GM18951 (cell line): Measurements from ENCODE around the gene TSC22D4.

Experiments
- POLR2A ChIP-seq: IDR thresholded peaks from 4 replicates; pipeline ENCODE4 v1.6.1; 2011; ENCODE audit warnings: mild to moderate bottlenecking; ENCODE audit not compliant: insufficient read length, insufficient read depth; ENCODE audit errors: extremely low read depth
- in situ Hi-C: fragments of 300-500 bp; cut with MboI; formaldehyde crosslinking; loops from one replicate; pipeline ENCODE4 v1.12.0; 2022; ENCODE audit warnings: low sequenced_read_pairs, mixed read lengths, inconsistent platforms; ENCODE audit not compliant: unreplicated experiment

Gene TSC22D4

GRCh38 chr7:100486753-100487446 lies 7.9 kb upstream of the TSC22D4 start:
- in situ Hi-C loops, result no loop called here

GRCh38 chr7:100486111-100486636 lies 7.2 kb upstream of the TSC22D4 start:
- in situ Hi-C loops, result no loop called here
- no peak for TF ChIP-seq POLR2A

More at GRCh38 chr7:100486753-100487446, 7.9 kb upstream of the TSC22D4 start:
- no peak for TF ChIP-seq POLR2A

GRCh38 chr7:100485471-100485876 lies 6.5 kb upstream of the TSC22D4 start:
- in situ Hi-C loops, result no loop called here
- no peak for TF ChIP-seq POLR2A

- in situ Hi-C loops, result no loop called here
- TF ChIP-seq POLR2A, result no peak
Observed at GRCh38 chr7:100484673-100485045, 5.6 kb upstream of the TSC22D4 start.

GRCh38 chr7:100483722-100484672 lies 5.0 kb upstream of the TSC22D4 start, which contains the start of gene NYAP1:
NYAP1 (plus strand) TSS chr7:100483927; CDS start chr7:100485312, 1,385 bp downstream.
- no peak for TF ChIP-seq POLR2A
- in situ Hi-C loops, result no loop called here

GRCh38 chr7:100483090-100483721 lies 4.2 kb upstream of the TSC22D4 start:
- in situ Hi-C loops, result no loop called here
- TF ChIP-seq POLR2A, result no peak

GRCh38 chr7:100482728-100483089 lies 3.7 kb upstream of the TSC22D4 start:
- no peak for TF ChIP-seq POLR2A
- in situ Hi-C loops, result no loop called here

GRCh38 chr7:100481466-100481865 lies 2.5 kb upstream of the TSC22D4 start:
- in situ Hi-C loops, result no loop called here

GRCh38 chr7:100477871-100478267 lies 1.1 kb downstream of the TSC22D4 start:
- no peak for TF ChIP-seq POLR2A
- in situ Hi-C loops, result no loop called here

More at GRCh38 chr7:100481466-100481865, 2.5 kb upstream of the TSC22D4 start:
- no peak for TF ChIP-seq POLR2A

GRCh38 chr7:100476903-100477870 lies 1.8 kb downstream of the TSC22D4 start:
- in situ Hi-C loops, result no loop called here
- TF ChIP-seq POLR2A, result peak; percentile 13

GRCh38 chr7:100476101-100476780 lies 2.8 kb downstream of the TSC22D4 start:
- in situ Hi-C loops, result no loop called here
- TF ChIP-seq POLR2A, result no peak
